Endothelial cell of umbilical vein (primary cell): Measurements from ENCODE around the gene RBFOX1.

Experiments used
- CTCF ChIP-seq, 2 donors: IDR thresholded peaks; 1 replicate in 1 of 2; 2 replicates in 1 of 2; pipeline ENCODE4 v1.5.1; 2011; ENCODE audit warnings: low read length in 2 of 2, mild to moderate bottlenecking in 2 of 2, moderate library complexity in 2 of 2, control low read depth in 1 of 2, inconsistent platforms in 1 of 2, low read depth in 1 of 2; ENCODE audit not compliant: insufficient read depth in 1 of 2; ENCODE audit errors: extremely low read depth in 1 of 2
- JUN ChIP-seq: IDR thresholded peaks from 2 replicates; pipeline ENCODE4 v1.6.1; 2011; ENCODE audit warnings: borderline replicate concordance, low read depth; ENCODE audit not compliant: insufficient read length, insufficient read depth
- POLR2A ChIP-seq: IDR thresholded peaks from 2 replicates; pipeline ENCODE4 v1.6.1; 2012; ENCODE audit warnings: low read depth, mild to moderate bottlenecking, control low read depth, low read length
- POLR2AphosphoS5 ChIP-seq: IDR thresholded peaks from 2 replicates; pipeline ENCODE4 v1.6.1; 2012; ENCODE audit warnings: low read depth, mild to moderate bottlenecking, control low read depth, low read length, moderate library complexity; ENCODE audit not compliant: insufficient read depth

- TF ChIP-seq POLR2A (no peak), JUN (no peak), CTCF (IDR thresholded peaks at IDR 0.05; ENCODE audit: extremely low read depth in 1 of 2, insufficient read depth in 1 of 2, low read depth in 1 of 2, low read length in 2 of 2) (no peak), POLR2AphosphoS5 (no peak)
These were observed 104.6 kb downstream of the RBFOX1 start for GRCh38 chr16:7437135-7437804.
